Stimulated activated CD4-positive, alpha-beta T cell treated with anti-CD3 and anti-CD28 coated beads, Interleukin-1b, Interleukin-23, amount 100 ng/mL, for 4 hours (primary cell): ENCODE measurements around the gene CCL11.
"Not testable (repeated sequence)": the region's sequence is repeated elsewhere in the genome, so short reads cannot be mapped to it uniquely, and the experiment has no call there.

Experiments
- DNase-seq, 2 donors: peaks; one replicate each; pipeline ENCODE4 v3.0.0-alpha.2; 2020; ENCODE audit warnings: low read depth in 2 of 2

Gene CCL11

GRCh38 chr17:34307110-34307509 lies 21.6 kb downstream of the CCL11 start:
- DNase-seq = no peak

- no peak for DNase-seq
These were observed 22.8 kb downstream of the CCL11 start for GRCh38 chr17:34308371-34308770.

GRCh38 chr17:34311291-34311690 lies 25.7 kb downstream of the CCL11 start:
- DNase-seq = no peak

GRCh38 chr17:34312080-34312479 lies 26.5 kb downstream of the CCL11 start:
- no peak for DNase-seq

GRCh38 chr17:34313164-34313563 lies 27.6 kb downstream of the CCL11 start:
- DNase-seq = no peak

- DNase-seq = no peak
These were observed 28.7 kb downstream of the CCL11 start for GRCh38 chr17:34314279-34314678.

- DNase-seq = no peak
These were observed 32.9 kb downstream of the CCL11 start for GRCh38 chr17:34318474-34318873.

- DNase-seq = no peak
These were observed 33.5 kb downstream of the CCL11 start, which contains the start of gene CCL8 for GRCh38 chr17:34319039-34319483. CCL8 (plus strand) TSS chr17:34319435; CDS start chr17:34319502, 67 bp downstream.

GRCh38 chr17:34321964-34322363 lies 36.4 kb downstream of the CCL11 start:
- no peak for DNase-seq

- DNase-seq = not testable (repeated sequence)
These were observed 42.0 kb downstream of the CCL11 start for GRCh38 chr17:34327580-34327979.

GRCh38 chr17:34337701-34338100 lies 52.2 kb downstream of the CCL11 start:
- DNase-seq = no peak
